ENCODE results near the gene PSMD14. TPM values are rescaled to one million over a fixed set of nuclear protein-coding genes. Genes with fewer than 3 reads are reported as not detected.

Gene PSMD14
- total RNA-seq, 1 donor from 2014 or later = 70.6 TPM

GRCh38 chr2:161423421-161424393 is 115.5 kb downstream of the PSMD14 start:
- Mint-ChIP-seq H3K4me3 (ENCODE audit: unreplicated experiment) (peak overlapping the region; percentile 86), H3K9me3 (ENCODE audit: unreplicated experiment) (peaks cover 31% of the 10 kb centered on the region), H3K27me3 (ENCODE audit: unreplicated experiment) (peaks cover 53% of the 10 kb centered on the region), H3K4me1 (ENCODE audit: low read depth, unreplicated experiment) (peaks cover 16% of the 10 kb centered on the region), H3K27ac (ENCODE audit: unreplicated experiment) (no peak overlapping the region), H3K36me3 (ENCODE audit: unreplicated experiment) (no peaks in the 10 kb centered on the region)
- peak; percentile 46 for DNase-seq
- TF ChIP-seq CTCF (IDR thresholded peaks at IDR 0.05; ENCODE audit: partially characterized antibody, unreplicated experiment) = no peak

- TF ChIP-seq CTCF (IDR thresholded peaks at IDR 0.05; ENCODE audit: partially characterized antibody, unreplicated experiment) = no peak
- H3K4me1 Mint-ChIP-seq (ENCODE audit: low read depth, unreplicated experiment) = peaks cover 11% of the 10 kb centered on the region
- peak overlapping the region; percentile 23 for H3K27ac Mint-ChIP-seq (ENCODE audit: unreplicated experiment)
- peak overlapping the region; percentile 86 for H3K4me3 Mint-ChIP-seq (ENCODE audit: unreplicated experiment)
- H3K9me3 Mint-ChIP-seq (ENCODE audit: unreplicated experiment) = peaks cover 29% of the 10 kb centered on the region
- H3K27me3 Mint-ChIP-seq (ENCODE audit: unreplicated experiment) = peaks cover 46% of the 10 kb centered on the region
- no peaks in the 10 kb centered on the region for H3K36me3 Mint-ChIP-seq (ENCODE audit: unreplicated experiment)
- DNase-seq = no peak
Observed at GRCh38 chr2:161424394-161424769, 116.2 kb downstream of the PSMD14 start.

- peaks cover 11% of the 10 kb centered on the region for H3K4me1 Mint-ChIP-seq (ENCODE audit: low read depth, unreplicated experiment)
- no peak for DNase-seq
- no peak for TF ChIP-seq CTCF (IDR thresholded peaks at IDR 0.05; ENCODE audit: partially characterized antibody, unreplicated experiment)
- H3K27ac Mint-ChIP-seq (ENCODE audit: unreplicated experiment) = no peak overlapping the region
- peaks cover 45% of the 10 kb centered on the region for H3K27me3 Mint-ChIP-seq (ENCODE audit: unreplicated experiment)
- peak overlapping the region; percentile 86 for H3K4me3 Mint-ChIP-seq (ENCODE audit: unreplicated experiment)
- H3K9me3 Mint-ChIP-seq (ENCODE audit: unreplicated experiment) = peaks cover 25% of the 10 kb centered on the region
- H3K36me3 Mint-ChIP-seq (ENCODE audit: unreplicated experiment) = no peaks in the 10 kb centered on the region
Observed at GRCh38 chr2:161424891-161425727, 116.9 kb downstream of the PSMD14 start.

GRCh38 chr2:161425728-161426454 is 117.7 kb downstream of the PSMD14 start:
- Mint-ChIP-seq H3K4me1 (ENCODE audit: low read depth, unreplicated experiment) (peaks cover 11% of the 10 kb centered on the region), H3K36me3 (ENCODE audit: unreplicated experiment) (no peaks in the 10 kb centered on the region), H3K27me3 (ENCODE audit: unreplicated experiment) (peaks cover 38% of the 10 kb centered on the region), H3K9me3 (ENCODE audit: unreplicated experiment) (peaks cover 21% of the 10 kb centered on the region), H3K4me3 (ENCODE audit: unreplicated experiment) (peak overlapping the region; percentile 32), H3K27ac (ENCODE audit: unreplicated experiment) (no peak overlapping the region)
- TF ChIP-seq CTCF (IDR thresholded peaks at IDR 0.05; ENCODE audit: partially characterized antibody, unreplicated experiment) = no peak
- DNase-seq = no peak

All from glutamatergic neuron (in vitro differentiated cells).